Endodermal cell (in vitro differentiated cells): ENCODE results near the gene PRSS58. TPM values are rescaled to one million over a fixed set of nuclear protein-coding genes. Genes with fewer than 3 reads are reported as not detected.

Experiments used
- DNase-seq: peaks from one replicate; pipeline ENCODE4 v3.0.0-alpha.2; 2017
- H3K27ac ChIP-seq: 2 replicates; pipeline ENCODE4 v1.5.1; 2013; ENCODE audit warnings: mild to moderate bottlenecking, low read depth, low read length, moderate library complexity
- H3K27me3 ChIP-seq: 2 replicates; pipeline ENCODE4 v1.6.1; 2013; ENCODE audit warnings: mild to moderate bottlenecking, low read length, moderate library complexity; ENCODE audit not compliant: insufficient read depth, control insufficient read depth, poor library complexity, severe bottlenecking
- H3K36me3 ChIP-seq: 2 replicates; pipeline ENCODE4 v1.7.0; 2013; ENCODE audit warnings: mild to moderate bottlenecking, low read length, moderate library complexity; ENCODE audit not compliant: control insufficient read depth, insufficient read depth
- H3K4me1 ChIP-seq: one replicate; pipeline ENCODE4 v1.7.0; 2013; ENCODE audit warnings: low read length; ENCODE audit not compliant: control insufficient read depth, insufficient read depth
- H3K4me3 ChIP-seq: 2 replicates; pipeline ENCODE4 v1.5.1; 2013; ENCODE audit warnings: mild to moderate bottlenecking, low read length, moderate library complexity
- H3K9ac ChIP-seq: 2 replicates; pipeline ENCODE4 v1.6.1; 2013; ENCODE audit warnings: mild to moderate bottlenecking, low read length, moderate library complexity; ENCODE audit not compliant: poor library complexity, severe bottlenecking; ENCODE audit errors: extremely low read depth
- H3K9me3 ChIP-seq: 2 replicates; pipeline ENCODE4 v1.6.1; 2013; ENCODE audit warnings: mild to moderate bottlenecking, low read length, moderate library complexity; ENCODE audit not compliant: control insufficient read depth
- H3K27ac Mint-ChIP-seq: 2 replicates; pipeline ENCODE4 v1.8.0; 2020; ENCODE audit warnings: mixed read lengths
- H3K27me3 Mint-ChIP-seq: 2 replicates; pipeline ENCODE4 v1.8.0; 2021; ENCODE audit warnings: mild to moderate bottlenecking, mixed read lengths; ENCODE audit not compliant: insufficient read depth
- H3K36me3 Mint-ChIP-seq: 2 replicates; pipeline ENCODE4 v1.8.0; 2020; ENCODE audit warnings: low read depth, mixed read lengths
- H3K4me1 Mint-ChIP-seq: 2 replicates; pipeline ENCODE4 v1.8.0; 2020; ENCODE audit warnings: mixed read lengths
- H3K4me3 Mint-ChIP-seq: 2 replicates; pipeline ENCODE4 v1.8.0; 2020; ENCODE audit warnings: mild to moderate bottlenecking, moderate library complexity, mixed read lengths
- H3K9me3 Mint-ChIP-seq: 2 replicates; pipeline ENCODE4 v1.8.0; 2020; ENCODE audit warnings: mild to moderate bottlenecking, mixed read lengths
- CTCF ChIP-seq: fragments of 200-600 bp; sonication (generic); conservative IDR thresholded peaks from 2 replicates; pipeline ENCODE4 v1.5.0; 2021; ENCODE audit warnings: antibody characterized with exemption, mild to moderate bottlenecking
- WGBS, 2 experiments: methylation state at CpG; one replicate each; pipeline versions ENCODE4 v1.1.5 to v1.1.7; 2013; ENCODE audit warnings: missing lambda C conversion rate in 2 of 2, mixed read lengths in 1 of 2; ENCODE audit not compliant: insufficient coverage in 1 of 2, insufficient read length in 1 of 2; 5-methylcytosine and 5-hydroxymethylcytosine counted together
- total RNA-seq, 2 donors: library from RNA; stranded (reverse); fragmentation: NEBNext Ultra II Directional in 1 of 2; extraction: Animal tissue kit (Norgen Biotek cat#: 25700) in 1 of 2; gene quantifications; 2 replicates in 1 of 2; 3 replicates in 1 of 2; pipeline ENCODE4 v1.2.1, GENCODE V29; 2021

PRSS58 gene
- total RNA-seq, 2 donors from 2014 or later, result not detected

DNA sequence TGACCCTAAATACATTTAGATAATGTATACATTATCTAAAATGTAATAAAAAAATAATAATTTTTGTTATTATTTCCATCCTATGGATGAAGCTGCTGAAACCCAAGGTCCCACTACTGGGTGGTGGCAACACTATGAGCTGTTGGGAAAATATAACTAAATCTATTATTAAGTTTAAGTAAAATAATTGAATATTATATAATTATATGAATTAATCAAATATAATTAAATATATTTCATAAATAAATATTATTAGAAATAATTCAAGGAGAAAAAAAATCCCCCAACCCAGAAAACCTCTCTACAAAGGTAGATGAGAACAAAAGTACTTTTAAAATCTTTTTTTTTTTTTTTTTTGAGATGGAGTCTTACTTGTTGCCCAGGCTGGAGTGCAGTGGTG lies 7.9 kb downstream of the PRSS58 start:
- no peak for TF ChIP-seq CTCF
- Mint-ChIP-seq H3K27ac (no peak overlapping the region), H3K27me3 (peaks cover 5% of the 10 kb centered on the region), H3K9me3 (no peaks in the 10 kb centered on the region), H3K36me3 (no peaks in the 10 kb centered on the region), H3K4me3 (no peak overlapping the region), H3K4me1 (peaks cover 6% of the 10 kb centered on the region)
- H3K27me3 ChIP-seq, result no peaks in the 10 kb centered on the region
- no peak overlapping the region for H3K27ac ChIP-seq
- no peaks in the 10 kb centered on the region for H3K9me3 ChIP-seq
- no peaks in the 10 kb centered on the region for H3K36me3 ChIP-seq
- DNase-seq, result no peak
- no peaks in the 10 kb centered on the region for H3K4me1 ChIP-seq
- no peak overlapping the region for H3K9ac ChIP-seq
- no peak overlapping the region for H3K4me3 ChIP-seq

DNA sequence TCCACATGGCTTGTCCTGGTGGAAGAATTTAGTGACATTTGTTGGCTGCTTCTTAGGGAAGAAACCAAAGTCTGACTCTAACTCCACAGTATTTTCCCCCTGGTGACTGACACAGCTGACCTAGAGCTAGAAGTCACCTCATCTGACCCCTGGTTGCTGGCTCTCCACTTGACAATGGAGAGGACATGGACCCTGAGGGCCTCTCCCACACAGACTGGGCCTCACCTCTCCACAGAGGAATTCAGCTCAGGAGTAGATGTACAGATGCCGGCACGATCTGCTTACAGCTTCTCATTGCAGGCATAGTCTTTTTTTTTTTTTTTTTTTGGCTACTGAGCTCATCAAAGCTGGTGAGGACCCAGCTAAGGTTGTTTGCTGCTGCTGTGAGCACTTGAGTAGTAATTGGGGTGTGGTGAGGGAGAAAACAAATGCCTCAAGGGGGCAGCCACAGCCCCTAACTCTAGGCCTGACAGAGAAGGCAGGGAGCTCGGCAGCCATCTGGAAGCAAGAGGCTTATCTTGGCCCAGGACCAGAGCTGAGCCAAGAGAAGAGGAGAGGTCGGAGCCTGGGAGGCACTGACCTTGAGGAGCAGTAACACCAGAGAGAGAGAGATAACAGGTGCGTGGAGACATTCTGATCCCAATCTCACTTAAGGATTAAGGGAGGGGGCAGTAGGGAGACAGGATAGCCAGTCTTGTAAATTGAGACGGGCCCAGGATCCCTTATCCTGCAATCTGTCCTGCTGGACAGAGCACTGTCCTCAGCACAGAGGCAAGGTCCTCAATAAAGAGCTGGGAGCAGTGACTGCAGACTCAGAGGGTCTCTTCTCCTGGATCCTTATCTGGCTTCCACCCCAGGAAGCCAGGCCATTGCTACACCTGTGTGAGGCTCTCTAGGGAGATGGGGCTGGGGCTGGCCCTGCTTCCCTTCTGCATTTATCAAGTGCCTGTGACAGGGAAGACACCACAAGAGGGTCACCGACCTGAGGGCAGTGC lies 9.4 kb downstream of the PRSS58 start:
- Histone ChIP-seq H3K36me3 (no peaks in the 10 kb centered on the region), H3K4me1 (no peaks in the 10 kb centered on the region), H3K4me3 (no peak overlapping the region), H3K27me3 (no peaks in the 10 kb centered on the region), H3K9ac (no peak overlapping the region), H3K27ac (no peak overlapping the region), H3K9me3 (no peaks in the 10 kb centered on the region)
- 85 to 86% methylated on average over 6 to 7 of the region's 7 CpGs for WGBS, 2 experiments
- peak; percentile 37 for TF ChIP-seq CTCF
- H3K4me1 Mint-ChIP-seq, result peaks cover 6% of the 10 kb centered on the region
- no peaks in the 10 kb centered on the region for H3K9me3 Mint-ChIP-seq
- peaks cover 9% of the 10 kb centered on the region for H3K27me3 Mint-ChIP-seq
- peak; percentile 71 for DNase-seq
- H3K36me3 Mint-ChIP-seq, result no peaks in the 10 kb centered on the region
- no peak overlapping the region for H3K4me3 Mint-ChIP-seq
- no peak overlapping the region for H3K27ac Mint-ChIP-seq

DNA sequence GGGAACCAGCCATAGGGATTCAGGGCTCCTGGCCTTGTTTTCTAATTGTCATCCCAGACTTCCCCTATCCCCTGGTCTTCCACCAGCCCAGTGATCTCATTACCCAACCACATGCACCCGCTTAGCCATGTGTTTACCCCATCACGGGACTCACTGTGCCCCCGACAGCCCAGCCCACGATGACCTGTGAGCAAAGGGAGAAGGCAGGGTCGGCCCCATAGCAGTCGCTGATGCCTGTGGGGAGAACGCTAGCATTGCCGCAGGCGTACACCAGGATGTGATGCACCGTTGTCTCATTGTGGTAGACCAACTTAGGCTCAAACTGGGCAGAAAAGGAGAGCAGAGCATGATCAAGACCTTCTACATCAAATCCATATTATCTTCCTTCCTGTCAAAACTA lies 14.0 kb downstream of the PRSS58 start:
- DNase-seq, result no peak
- H3K4me3 Mint-ChIP-seq, result no peak overlapping the region
- WGBS, 2 experiments, result 91 to 92% methylated on average over 4 to 10 of the region's 10 CpGs

More for the DNA sequence above, 14.0 kb downstream of the PRSS58 start:
- H3K9ac ChIP-seq, result no peak overlapping the region
- H3K36me3 Mint-ChIP-seq, result no peaks in the 10 kb centered on the region
- H3K27ac ChIP-seq, result no peak overlapping the region
- H3K36me3 ChIP-seq, result no peaks in the 10 kb centered on the region
- no peaks in the 10 kb centered on the region for H3K9me3 ChIP-seq
- peaks cover 6% of the 10 kb centered on the region for H3K4me1 Mint-ChIP-seq
- peaks cover 6% of the 10 kb centered on the region for H3K27me3 ChIP-seq
- H3K4me1 ChIP-seq, result no peaks in the 10 kb centered on the region
- TF ChIP-seq CTCF, result no peak
- H3K9me3 Mint-ChIP-seq, result no peaks in the 10 kb centered on the region
- no peak overlapping the region for H3K4me3 ChIP-seq
- H3K27ac Mint-ChIP-seq, result no peak overlapping the region
- peaks cover 13% of the 10 kb centered on the region for H3K27me3 Mint-ChIP-seq
